Small intestine (tissue), 16 donors: ENCODE data around the gene SERHL2. TPM values are rescaled to one million over a fixed set of nuclear protein-coding genes. Genes with fewer than 3 reads are reported as not detected.
"Not testable (repeated sequence)": the region's sequence is repeated elsewhere in the genome, so short reads cannot be mapped to it uniquely, and the experiment has no call there.

ENCODE experiments used
- DNase-seq, 2 donors: peaks; one replicate each; pipeline versions ENCODE4 v3.0.0 to v3.0.0-alpha.2; 2013
- FAIRE-seq: peaks from 2 replicates; lab custom pipeline; 2012; peaks lifted over from hg19 to GRCh38; lab: Jason Lieb, UNC
- H3K27ac ChIP-seq, 3 donors: one replicate each; pipeline ENCODE4 v1.5.1; 2013; ENCODE audit warnings: low read length in 2 of 3, mild to moderate bottlenecking in 2 of 3, control low read depth in 1 of 3, inconsistent platforms in 1 of 3, low read depth in 1 of 3, moderate library complexity in 1 of 3
- H3K27me3 ChIP-seq, 3 donors: one replicate each; pipeline ENCODE4 v1.6.1; 2013; ENCODE audit warnings: low read length in 3 of 3, inconsistent platforms in 1 of 3; ENCODE audit not compliant: control insufficient read depth in 3 of 3, insufficient read depth in 3 of 3
- H3K36me3 ChIP-seq, 3 donors: one replicate each; pipeline ENCODE4 v1.6.1; 2013; ENCODE audit warnings: low read length in 3 of 3, inconsistent platforms in 1 of 3, low read depth in 1 of 3, mild to moderate bottlenecking in 1 of 3, moderate library complexity in 1 of 3; ENCODE audit not compliant: control insufficient read depth in 3 of 3, insufficient read depth in 2 of 3
- H3K4me1 ChIP-seq, 3 donors: one replicate each; pipeline ENCODE4 v1.6.1; 2013; ENCODE audit warnings: low read length in 2 of 3, inconsistent platforms in 1 of 3, low read depth in 1 of 3, mild to moderate bottlenecking in 1 of 3, moderate library complexity in 1 of 3; ENCODE audit not compliant: control insufficient read depth in 3 of 3, insufficient read depth in 2 of 3
- H3K4me3 ChIP-seq, 3 donors: one replicate each; pipeline ENCODE4 v1.5.1; 2013; ENCODE audit warnings: low read length in 3 of 3, control low read depth in 1 of 3, inconsistent platforms in 1 of 3, low read depth in 1 of 3, mild to moderate bottlenecking in 1 of 3, moderate library complexity in 1 of 3
- H3K9me3 ChIP-seq, 2 donors: one replicate each; pipeline ENCODE4 v1.6.1; 2013; ENCODE audit warnings: low read depth in 1 of 2, low read length in 1 of 2; ENCODE audit not compliant: control insufficient read depth in 2 of 2, insufficient read depth in 1 of 2
- WGBS, 3 donors: extraction: QIAGEN DNeasy Blood & Tissue Kit; methylation state at CpG; one replicate each; pipeline ENCODE4 v1.1.7; 2013; 5-methylcytosine and 5-hydroxymethylcytosine counted together
- long read RNA-seq, 10 donors: transcript quantifications; one replicate each; lab custom pipeline, GENCODE V29; 2026
- polyA plus RNA-seq, 4 donors: library from polyadenylated mRNA; stranded (reverse) in 3 of 4; unstranded in 1 of 4; fragments of 200-250 nt in 3 of 4; fragments of 120-200 nt in 1 of 4; gene quantifications; one replicate each; pipeline versions ENCODE4 v1.2.1 to v1.2.3, GENCODE V29; 2013
- donor health status: healthy with polysubstance abuse.
- donor health status: control.
- donor health status: control.
- donor health status: Bipolar disorder and iron deficiency.
- donor health status: healthy.

Gene SERHL2
- 1 to 10 TPM in 3 of 4 donors, under 1 TPM in 1; 0.89 to 4.1 (median 2.4) TPM for polyA plus RNA-seq
- long read RNA-seq, donor 1, partial matches to known transcripts: 62 of 68 reads
- long read RNA-seq, donor 1, other reads (novel, unspliced or antisense): 6 of 68 reads
- long read RNA-seq, donor 2: 0 reads
- long read RNA-seq, donor 3, partial matches to known transcripts: 14 of 14 reads
- long read RNA-seq, donor 3, other reads (novel, unspliced or antisense): 0 of 14 reads
- long read RNA-seq, donor 4: 0 reads
- long read RNA-seq, donor 5, partial matches to known transcripts: 5 of 5 reads
- long read RNA-seq, donor 5, other reads (novel, unspliced or antisense): 0 of 5 reads
- long read RNA-seq, donor 6: 0 reads
- long read RNA-seq, donor 7: 0 reads
- long read RNA-seq, donor 8: 0 reads
- long read RNA-seq, donor 9: 0 reads
- long read RNA-seq, donor 10: 0 reads

- Histone ChIP-seq H3K27ac (peak within 1 kb of the TSS in 1 of 3 donors; percentile 32), H3K36me3 (no peaks in the 10 kb centered on the region), H3K27me3 (peaks cover 0 to 13% (median 0%) of the 10 kb centered on the region in 3 donors), H3K4me3 (peak within 1 kb of the TSS; percentile 36 to 64 (median 44)), H3K4me1 (peaks cover 0 to 7% (median 3%) of the 10 kb centered on the region in 3 donors), H3K9me3 (peaks cover 0 to 16% of the 10 kb centered on the region in 2 donors)
- FAIRE-seq (no peak), DNase-seq (peak; percentile 86 to 95)
- WGBS, 3 donors: 1 to 2% (median 2%) methylated on average over 41 to 75 of the region's 75 CpGs
These were observed at the start of gene SERHL2 for GRCh38 chr22:42553475-42554361. SERHL2 (plus strand) TSS chr22:42553956; CDS start chr22:42554021, 65 bp downstream.

DNA sequence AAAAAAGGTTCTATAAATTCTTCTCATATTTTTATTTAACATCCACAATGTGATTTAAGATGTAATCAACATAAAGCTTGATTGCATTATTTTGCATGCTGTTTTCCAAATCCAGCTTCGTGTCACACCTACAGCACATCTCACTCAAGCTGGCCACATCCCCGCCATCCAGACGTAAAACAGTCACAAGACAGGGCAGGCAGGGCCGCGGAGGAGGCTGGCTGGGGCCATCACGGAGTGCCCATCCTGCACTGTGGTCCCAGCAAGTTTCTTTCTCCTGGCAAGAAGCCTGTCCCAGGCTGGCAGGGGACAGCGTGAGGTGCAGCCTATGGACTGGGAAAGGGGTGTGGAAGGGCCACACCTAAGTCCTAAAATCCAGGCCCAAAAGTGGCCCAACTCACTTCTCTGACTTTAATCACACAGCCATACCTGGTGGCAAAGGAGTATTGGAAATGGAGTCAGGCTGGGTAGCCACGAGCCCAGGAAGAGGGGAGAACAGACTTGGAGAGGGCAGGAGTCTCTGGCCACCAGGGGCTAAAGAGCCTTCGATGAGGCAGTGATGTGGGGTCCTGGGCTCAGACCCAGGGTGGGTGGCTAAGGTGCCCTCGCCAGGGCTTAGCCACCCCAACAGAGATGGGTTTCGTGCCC, 45.3 kb upstream of the SERHL2 start:
- H3K4me3 ChIP-seq, FAIRE-seq, H3K9me3 ChIP-seq, H3K27me3 ChIP-seq, DNase-seq, H3K27ac ChIP-seq: not testable (repeated sequence)
- Histone ChIP-seq H3K36me3 (peaks cover 0 to 27% (median 5%) of the 10 kb centered on the region in 3 donors), H3K4me1 (peaks cover 0 to 16% (median 0%) of the 10 kb centered on the region in 3 donors)
- 42 to 51% (median 50%) methylated on average over 8 to 11 of the region's 11 CpGs for WGBS, 3 donors

DNA sequence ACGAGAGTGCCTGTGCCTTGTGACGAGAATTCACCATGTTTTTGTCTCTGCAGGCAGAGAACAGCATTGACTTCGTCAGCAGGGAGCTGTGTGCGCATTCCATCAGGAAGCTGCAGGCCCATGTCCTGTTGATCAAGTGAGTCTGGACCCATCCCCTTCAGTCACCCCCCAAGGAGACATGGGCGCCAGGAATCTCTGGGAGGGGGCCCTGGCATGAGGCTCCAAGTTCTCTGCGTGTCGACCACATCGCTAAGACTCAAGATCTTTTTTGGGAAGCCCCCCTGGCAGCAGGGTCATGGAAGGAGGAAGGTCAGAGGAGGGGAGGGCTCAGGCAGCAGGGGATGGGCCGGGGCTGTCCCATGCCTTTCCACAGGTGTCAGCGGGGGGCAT, 44.8 kb upstream of the SERHL2 start:
- not testable (repeated sequence) for H3K27ac ChIP-seq, H3K9me3 ChIP-seq, FAIRE-seq, DNase-seq, H3K4me3 ChIP-seq, H3K27me3 ChIP-seq
- H3K4me1 ChIP-seq: peaks cover 0 to 16% (median 0%) of the 10 kb centered on the region in 3 donors
- peaks cover 0 to 31% (median 5%) of the 10 kb centered on the region in 3 donors for H3K36me3 ChIP-seq
- 38 to 83% (median 61%) methylated on average over 2 to 10 of the region's 10 CpGs for WGBS, 3 donors

- Histone ChIP-seq H3K27ac (no peak overlapping the region), H3K36me3 (peaks cover 0 to 37% (median 5%) of the 10 kb centered on the region in 3 donors), H3K4me3 (no peak overlapping the region), H3K9me3 (no peaks in the 10 kb centered on the region), H3K4me1 (peaks cover 0 to 16% (median 0%) of the 10 kb centered on the region in 3 donors), H3K27me3 (no peaks in the 10 kb centered on the region)
- DNase-seq (no peak), FAIRE-seq (no peak)
- 74 to 83% (median 76%) methylated on average over 12 to 15 of the region's 15 CpGs for WGBS, 3 donors
These were observed 44.2 kb upstream of the SERHL2 start for GRCh38 chr22:42509548-42509947.

DNA sequence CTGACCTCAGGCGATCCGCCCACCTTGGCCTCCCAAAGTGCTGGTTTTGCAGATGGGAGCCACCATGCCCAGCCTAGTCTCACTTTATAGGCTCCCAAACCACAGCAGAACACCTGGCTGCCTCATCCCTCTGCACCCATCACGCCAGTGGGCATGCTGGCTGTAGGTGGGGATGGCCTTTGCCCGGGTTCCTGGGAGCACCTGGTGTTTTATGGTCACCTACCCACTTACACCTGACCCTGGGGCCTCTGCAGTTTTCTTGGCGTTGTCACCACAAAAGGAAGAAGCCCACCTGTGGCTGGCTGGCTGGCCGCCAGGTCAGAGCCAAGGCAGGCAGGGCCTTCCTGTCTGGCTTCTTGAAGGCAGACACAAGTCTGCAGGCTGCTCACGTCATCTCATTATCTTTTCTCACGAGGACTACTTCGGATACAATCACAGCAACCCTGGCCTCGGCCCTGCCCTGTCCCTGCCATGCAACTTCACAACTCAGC, 42.3 kb upstream of the SERHL2 start:
- WGBS, 3 donors: 24 to 55% (median 42%) methylated on average over 5 to 10 of the region's 10 CpGs
- peak; percentile 68 to 81 for DNase-seq

DNA sequence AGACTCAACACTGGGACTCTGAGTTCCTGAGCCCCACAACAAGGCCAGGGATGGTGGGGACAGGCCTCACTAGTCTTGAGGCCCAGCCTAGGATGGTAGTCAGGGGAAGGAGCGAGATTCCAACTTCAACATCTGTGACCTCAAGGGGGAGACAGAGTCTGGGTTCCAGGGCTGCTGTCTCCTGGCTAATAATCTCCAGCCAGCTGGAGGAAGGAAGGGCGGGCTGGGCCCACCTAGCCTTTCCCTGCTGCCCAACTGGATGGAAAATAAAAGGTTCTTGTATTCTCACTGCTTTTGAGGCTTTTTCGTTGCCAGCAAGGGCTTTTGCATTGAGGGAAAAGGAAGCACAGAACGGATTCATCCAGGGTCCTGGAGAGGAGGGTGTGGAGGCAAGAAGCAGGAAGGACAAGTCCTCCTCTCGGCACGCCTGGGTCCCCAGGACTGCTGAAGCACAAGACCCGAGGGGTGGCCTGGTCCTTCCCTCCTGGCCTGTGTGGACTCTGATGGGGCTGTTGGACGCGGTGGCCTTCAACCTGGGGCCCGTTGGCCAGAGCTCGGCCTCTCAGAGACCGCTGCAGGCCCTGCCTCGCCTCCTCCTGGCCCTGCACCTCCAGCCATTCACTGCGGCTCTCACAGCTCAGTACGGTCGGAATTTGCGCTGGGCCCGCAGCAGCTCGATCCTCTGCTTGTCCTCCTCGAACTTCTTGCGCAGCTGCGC, 41.3 kb upstream of the SERHL2 start:
- peak in 1 of 2 donors; percentile 59 for DNase-seq
- H3K9me3 ChIP-seq, FAIRE-seq, H3K4me3 ChIP-seq, H3K27me3 ChIP-seq: not testable (repeated sequence)
- WGBS, 3 donors: 70 to 76% (median 74%) methylated on average over 13 to 22 of the region's 22 CpGs
- Histone ChIP-seq H3K27ac (peak overlapping the region in 2 of 3 donors; percentile 50 to 65), H3K4me1 (peaks cover 0 to 16% (median 0%) of the 10 kb centered on the region in 3 donors), H3K36me3 (peaks cover 0 to 57% (median 5%) of the 10 kb centered on the region in 3 donors)

More for the DNA sequence above, 42.3 kb upstream of the SERHL2 start:
- no peak overlapping the region for H3K4me3 ChIP-seq
- no peaks in the 10 kb centered on the region for H3K27me3 ChIP-seq
- peaks cover 0 to 16% (median 0%) of the 10 kb centered on the region in 3 donors for H3K4me1 ChIP-seq
- peaks cover 0 to 50% (median 5%) of the 10 kb centered on the region in 3 donors for H3K36me3 ChIP-seq
- H3K27ac ChIP-seq: peak overlapping the region in 2 of 3 donors; percentile 5 to 73
- no peak for FAIRE-seq
- H3K9me3 ChIP-seq: no peaks in the 10 kb centered on the region

DNA sequence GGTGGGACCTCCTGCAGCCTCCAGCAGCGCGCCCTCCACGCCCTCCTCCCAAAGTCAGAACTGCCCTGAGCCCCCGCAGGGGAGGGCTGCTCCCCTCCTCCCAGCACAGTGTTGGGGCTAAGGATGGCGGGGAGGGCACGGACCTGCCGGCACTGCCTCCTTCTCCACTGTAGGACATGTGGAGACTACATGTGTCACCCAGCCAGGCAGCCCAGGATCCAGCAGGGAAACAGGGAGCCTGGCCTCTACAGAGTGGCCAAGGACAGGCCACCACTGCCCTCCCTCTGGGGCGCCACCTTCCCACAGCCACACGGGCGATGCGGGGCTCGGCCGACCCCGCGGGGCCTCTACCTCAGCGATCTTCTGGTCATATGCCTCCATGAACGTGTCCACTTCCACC, 39.4 kb upstream of the SERHL2 start:
- Histone ChIP-seq H3K4me1 (peaks cover 0 to 16% (median 0%) of the 10 kb centered on the region in 3 donors), H3K36me3 (peaks cover 0 to 62% (median 5%) of the 10 kb centered on the region in 3 donors)
- 89 to 93% (median 89%) methylated on average over 13 to 17 of the region's 17 CpGs for WGBS, 3 donors
- not testable (repeated sequence) for DNase-seq, H3K27me3 ChIP-seq, H3K9me3 ChIP-seq, FAIRE-seq, H3K27ac ChIP-seq, H3K4me3 ChIP-seq
